HepG2 (cell line): ENCODE measurements around the gene CYB5A. TPM values are rescaled to one million over a fixed set of nuclear protein-coding genes. Genes with fewer than 3 reads are reported as not detected.

Experiments
- ELF1 ChIP-seq: sonication (generic); formaldehyde crosslinking; IDR thresholded peaks from 2 replicates; pipeline ENCODE4 v1.4.0; 2020; ENCODE audit warnings: missing genetic modification reagents
- ETV5 ChIP-seq: IDR thresholded peaks from 2 replicates; pipeline ENCODE4 v1.6.1; 2018; ENCODE audit warnings: missing biosample characterization, missing genetic modification reagents, inconsistent platforms, borderline replicate concordance
- FOXP1 ChIP-seq, 2 experiments: fragments of 450-650 bp in 1 of 2; IDR thresholded peaks; 2 replicates each; pipeline ENCODE4 v1.6.1; 2017 to 2018; ENCODE audit warnings: antibody characterized with exemption in 1 of 2
- GPN1 ChIP-seq: sonication (generic); formaldehyde crosslinking; IDR thresholded peaks from 2 replicates; pipeline ENCODE4 v1.5.1; 2020; ENCODE audit warnings: missing genetic modification reagents, borderline replicate concordance
- KDM5B ChIP-seq: sonication (generic); formaldehyde crosslinking; IDR thresholded peaks from 2 replicates; pipeline ENCODE4 v1.4.0; 2020; ENCODE audit warnings: missing genetic modification reagents, mild to moderate bottlenecking, borderline replicate concordance
- RARA ChIP-seq: IDR thresholded peaks from 2 replicates; pipeline ENCODE4 v1.6.1; 2016; ENCODE audit warnings: missing genetic modification reagents, missing compliant biosample characterization
- SETDB1 ChIP-seq: sonication (generic); formaldehyde crosslinking; IDR thresholded peaks from 2 replicates; pipeline ENCODE4 v1.5.1; 2020; ENCODE audit warnings: missing genetic modification reagents, mild to moderate bottlenecking, borderline replicate concordance
- SKI ChIP-seq: fragments of 450-650 bp; IDR thresholded peaks from one replicate; pipeline ENCODE4 v1.6.1; 2018; ENCODE audit warnings: mild to moderate bottlenecking; ENCODE audit not compliant: partially characterized antibody
- SMAD3 ChIP-seq: sonication (generic); formaldehyde crosslinking; IDR thresholded peaks from 2 replicates; pipeline ENCODE4 v1.4.0; 2020; ENCODE audit warnings: missing genetic modification reagents
- SOX6 ChIP-seq, 2 experiments: fragments of 450-650 bp in 1 of 2; sonication (generic) in 1 of 2; formaldehyde crosslinking in 1 of 2; IDR thresholded peaks; 2 replicates each; pipeline versions ENCODE4 v1.4.0 to v1.6.1; 2017 to 2020; ENCODE audit warnings: antibody characterized with exemption in 1 of 2, mild to moderate bottlenecking in 1 of 2, missing genetic modification reagents in 1 of 2
- ZFP36L2 ChIP-seq: sonication (generic); formaldehyde crosslinking; IDR thresholded peaks from 2 replicates; pipeline ENCODE4 v1.4.0; 2020; ENCODE audit warnings: missing genetic modification reagents
- ZFP41 ChIP-seq: sonication (generic); formaldehyde crosslinking; IDR thresholded peaks from 2 replicates; pipeline ENCODE4 v1.4.0; 2020; ENCODE audit warnings: mild to moderate bottlenecking, missing genetic modification reagents, borderline replicate concordance
- ZNF180 ChIP-seq: sonication (generic); formaldehyde crosslinking; IDR thresholded peaks from 2 replicates; pipeline ENCODE4 v1.4.0; 2020; ENCODE audit warnings: low read depth, missing genetic modification reagents, borderline replicate concordance
- ZNF224 ChIP-seq: sonication (generic); formaldehyde crosslinking; IDR thresholded peaks from 2 replicates; pipeline ENCODE4 v1.5.0; 2020; ENCODE audit warnings: mild to moderate bottlenecking, missing genetic modification reagents
- ZNF619 ChIP-seq: sonication (generic); formaldehyde crosslinking; IDR thresholded peaks from 2 replicates; pipeline ENCODE4 v1.4.0; 2020; ENCODE audit warnings: mild to moderate bottlenecking, missing genetic modification reagents
- ZNF749 ChIP-seq: sonication (generic); formaldehyde crosslinking; IDR thresholded peaks from 2 replicates; pipeline ENCODE4 v1.8.0; 2022; ENCODE audit warnings: mild to moderate bottlenecking, missing genetic modification reagents, moderate library complexity, borderline replicate concordance
- polyA plus RNA-seq, 8 experiments: library from polyadenylated mRNA; depleted of rRNA in 3 of 8; stranded (reverse) in 7 of 8; unstranded in 1 of 8; fragments of >200 nt; fragmentation: Illumina TruSeq in 4 of 8; extraction: Trizol in 4 of 8; gene quantifications; 2 replicates each; pipeline versions ENCODE4 v1.2.1 to v1.2.3, GENCODE V29; 2011 to 2016; ENCODE audit warnings: low read depth in 4 of 8, missing spikeins in 1 of 8, mixed read lengths in 1 of 8; ENCODE audit not compliant: insufficient read depth in 1 of 8
- total RNA-seq, 5 experiments: library from RNA; depleted of rRNA; stranded (reverse); fragments of >200 nt; fragmentation: Illumina TruSeq; extraction: Trizol; gene quantifications; 2 replicates each; pipeline ENCODE4 v1.2.3, GENCODE V29; 2016; ENCODE audit warnings: low read depth in 1 of 5
- TF ChIP-seq, protein P1 (sequence below): IDR thresholded peaks from 2 replicates; pipeline ENCODE4 v1.6.1; 2016; ENCODE audit warnings: mild to moderate bottlenecking
- TF ChIP-seq, protein P2 (sequence below): sonication (generic); formaldehyde crosslinking; IDR thresholded peaks from 2 replicates; pipeline ENCODE4 v1.4.0; 2020; ENCODE audit warnings: missing genetic modification reagents
- TF ChIP-seq, protein P3 (sequence below): sonication (generic); formaldehyde crosslinking; IDR thresholded peaks from 2 replicates; pipeline ENCODE4 v1.5.0; 2020; ENCODE audit warnings: missing genetic modification reagents, mild to moderate bottlenecking, borderline replicate concordance
- TF ChIP-seq, protein P4 (sequence below): sonication (generic); formaldehyde crosslinking; IDR thresholded peaks from 2 replicates; pipeline ENCODE4 v1.8.1; 2023; ENCODE audit warnings: missing genetic modification reagents, inconsistent platforms, borderline replicate concordance
- TF ChIP-seq, protein P5 (sequence below): sonication (generic); formaldehyde crosslinking; IDR thresholded peaks from 2 replicates; pipeline ENCODE4 v1.8.1; 2023; ENCODE audit warnings: mild to moderate bottlenecking, missing genetic modification reagents, borderline replicate concordance
- TF ChIP-seq, protein P6 (sequence below): sonication (generic); IDR thresholded peaks from 2 replicates; pipeline ENCODE4 v1.6.1; 2016; ENCODE audit warnings: low read depth, borderline replicate concordance

The CYB5A gene
- total and polyA plus RNA-seq, 2 of the 13 experiments (the other 11 are each of a cell fraction or from before 2014, with no cell fraction given) = 215 to 356 TPM

DNA sequence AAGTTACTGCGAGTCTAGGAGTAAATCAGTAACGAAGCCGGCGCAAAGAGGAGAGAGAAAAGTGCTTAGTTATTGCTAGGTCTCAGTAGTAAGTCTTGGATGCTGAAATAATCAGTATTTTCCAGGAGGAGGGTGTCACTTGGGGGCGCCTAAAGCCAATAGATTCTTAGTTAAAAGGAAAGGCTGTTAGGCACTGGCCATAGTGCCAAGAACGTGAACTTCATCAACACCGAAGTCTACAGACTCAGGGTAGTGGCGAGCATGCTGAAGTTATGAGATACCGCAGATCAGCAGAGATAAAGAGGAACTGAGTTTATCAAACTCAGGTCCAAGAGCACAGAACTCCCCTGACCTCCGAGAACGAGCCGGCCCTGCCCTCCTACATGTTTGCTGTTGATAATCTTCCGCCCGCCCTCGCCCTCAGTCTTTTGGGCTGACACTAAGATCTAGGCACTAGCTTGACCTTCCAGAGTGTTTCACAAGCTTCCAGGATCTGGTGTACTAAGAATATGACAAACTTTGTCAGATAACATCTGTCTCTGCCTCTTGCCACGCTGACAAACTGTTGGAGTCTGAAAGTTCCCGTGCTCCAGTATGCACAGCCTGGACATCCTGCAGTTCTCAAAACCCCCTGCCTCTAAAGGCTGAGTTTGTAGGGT is 49.2 kb downstream of the CYB5A start (continued):
- TF ChIP-seq, protein P1, sequence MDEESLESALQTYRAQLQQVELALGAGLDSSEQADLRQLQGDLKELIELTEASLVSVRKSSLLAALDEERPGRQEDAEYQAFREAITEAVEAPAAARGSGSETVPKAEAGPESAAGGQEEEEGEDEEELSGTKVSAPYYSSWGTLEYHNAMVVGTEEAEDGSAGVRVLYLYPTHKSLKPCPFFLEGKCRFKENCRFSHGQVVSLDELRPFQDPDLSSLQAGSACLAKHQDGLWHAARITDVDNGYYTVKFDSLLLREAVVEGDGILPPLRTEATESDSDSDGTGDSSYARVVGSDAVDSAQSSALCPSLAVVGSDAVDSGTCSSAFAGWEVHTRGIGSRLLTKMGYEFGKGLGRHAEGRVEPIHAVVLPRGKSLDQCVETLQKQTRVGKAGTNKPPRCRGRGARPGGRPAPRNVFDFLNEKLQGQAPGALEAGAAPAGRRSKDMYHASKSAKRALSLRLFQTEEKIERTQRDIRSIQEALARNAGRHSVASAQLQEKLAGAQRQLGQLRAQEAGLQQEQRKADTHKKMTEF (CRISPR knock-in tag) = no peak
- no peak for TF ChIP-seq KDM5B (CRISPR knock-in tag)
- TF ChIP-seq GPN1 (CRISPR knock-in tag) = no peak
- TF ChIP-seq RARA (CRISPR knock-in tag) = no peak
- TF ChIP-seq SETDB1 (CRISPR knock-in tag) = no peak
- TF ChIP-seq, protein P2, sequence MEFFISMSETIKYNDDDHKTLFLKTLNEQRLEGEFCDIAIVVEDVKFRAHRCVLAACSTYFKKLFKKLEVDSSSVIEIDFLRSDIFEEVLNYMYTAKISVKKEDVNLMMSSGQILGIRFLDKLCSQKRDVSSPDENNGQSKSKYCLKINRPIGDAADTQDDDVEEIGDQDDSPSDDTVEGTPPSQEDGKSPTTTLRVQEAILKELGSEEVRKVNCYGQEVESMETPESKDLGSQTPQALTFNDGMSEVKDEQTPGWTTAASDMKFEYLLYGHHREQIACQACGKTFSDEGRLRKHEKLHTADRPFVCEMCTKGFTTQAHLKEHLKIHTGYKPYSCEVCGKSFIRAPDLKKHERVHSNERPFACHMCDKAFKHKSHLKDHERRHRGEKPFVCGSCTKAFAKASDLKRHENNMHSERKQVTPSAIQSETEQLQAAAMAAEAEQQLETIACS (CRISPR knock-in tag) = no peak
- 0 out of 2 replicates have a peak, but pooled peaks have one; percentile 6 for TF ChIP-seq SMAD3
- TF ChIP-seq FOXP1 (IDR thresholded peaks at IDR 0.05) = no peak
- TF ChIP-seq FOXP1 (CRISPR knock-in tag; IDR thresholded peaks at IDR 0.05) = no peak; the same call in 1 of the 2 replicates
- TF ChIP-seq, protein P3, sequence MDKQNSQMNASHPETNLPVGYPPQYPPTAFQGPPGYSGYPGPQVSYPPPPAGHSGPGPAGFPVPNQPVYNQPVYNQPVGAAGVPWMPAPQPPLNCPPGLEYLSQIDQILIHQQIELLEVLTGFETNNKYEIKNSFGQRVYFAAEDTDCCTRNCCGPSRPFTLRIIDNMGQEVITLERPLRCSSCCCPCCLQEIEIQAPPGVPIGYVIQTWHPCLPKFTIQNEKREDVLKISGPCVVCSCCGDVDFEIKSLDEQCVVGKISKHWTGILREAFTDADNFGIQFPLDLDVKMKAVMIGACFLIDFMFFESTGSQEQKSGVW (CRISPR knock-in tag) = no peak
- TF ChIP-seq ZFP41 = no peak
- no peak for TF ChIP-seq ELF1 (CRISPR knock-in tag)
- TF ChIP-seq SKI = no peak
- TF ChIP-seq ZNF619 (CRISPR knock-in tag) = no peak
- no peak for TF ChIP-seq ZNF749 (CRISPR knock-in tag)
- no peak for TF ChIP-seq ZNF180 (CRISPR knock-in tag)
- TF ChIP-seq, protein P4, sequence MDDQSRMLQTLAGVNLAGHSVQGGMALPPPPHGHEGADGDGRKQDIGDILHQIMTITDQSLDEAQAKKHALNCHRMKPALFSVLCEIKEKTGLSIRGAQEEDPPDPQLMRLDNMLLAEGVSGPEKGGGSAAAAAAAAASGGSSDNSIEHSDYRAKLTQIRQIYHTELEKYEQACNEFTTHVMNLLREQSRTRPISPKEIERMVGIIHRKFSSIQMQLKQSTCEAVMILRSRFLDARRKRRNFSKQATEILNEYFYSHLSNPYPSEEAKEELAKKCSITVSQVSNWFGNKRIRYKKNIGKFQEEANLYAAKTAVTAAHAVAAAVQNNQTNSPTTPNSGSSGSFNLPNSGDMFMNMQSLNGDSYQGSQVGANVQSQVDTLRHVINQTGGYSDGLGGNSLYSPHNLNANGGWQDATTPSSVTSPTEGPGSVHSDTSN (CRISPR knock-in tag) = no peak
- TF ChIP-seq ZNF224 (CRISPR knock-in tag) = no peak
- TF ChIP-seq SOX6 (IDR thresholded peaks at IDR 0.05) = no peak
- TF ChIP-seq SOX6 (CRISPR knock-in tag; IDR thresholded peaks at IDR 0.05) = peak; percentile 60
- TF ChIP-seq, protein P5, sequence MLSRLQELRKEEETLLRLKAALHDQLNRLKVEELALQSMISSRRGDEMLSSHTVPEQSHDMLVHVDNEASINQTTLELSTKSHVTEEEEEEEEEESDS (CRISPR knock-in tag) = no peak
- peak; percentile 37; the same call in 1 of the 2 replicates for TF ChIP-seq ETV5 (CRISPR knock-in tag)
- TF ChIP-seq, protein P6, sequence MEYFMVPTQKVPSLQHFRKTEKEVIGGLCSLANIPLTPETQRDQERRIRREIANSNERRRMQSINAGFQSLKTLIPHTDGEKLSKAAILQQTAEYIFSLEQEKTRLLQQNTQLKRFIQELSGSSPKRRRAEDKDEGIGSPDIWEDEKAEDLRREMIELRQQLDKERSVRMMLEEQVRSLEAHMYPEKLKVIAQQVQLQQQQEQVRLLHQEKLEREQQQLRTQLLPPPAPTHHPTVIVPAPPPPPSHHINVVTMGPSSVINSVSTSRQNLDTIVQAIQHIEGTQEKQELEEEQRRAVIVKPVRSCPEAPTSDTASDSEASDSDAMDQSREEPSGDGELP = 0 out of 2 replicates have a peak, but pooled peaks have one; percentile 4
- no peak for TF ChIP-seq ZFP36L2 (CRISPR knock-in tag)
